Measurements from ENCODE around the gene NF1.
"Not testable (repeated sequence)": the region's sequence is repeated elsewhere in the genome, so short reads cannot be mapped to it uniquely, and the experiment has no call there.

Gene NF1

GRCh38 chr17:31198666-31199065 is 103.9 kb downstream of the NF1 start:
- not testable (repeated sequence) for DNase-seq (ENCODE audit: low read depth)

GRCh38 chr17:31200287-31200686 is 105.5 kb downstream of the NF1 start:
- no peak for DNase-seq (ENCODE audit: low read depth)

GRCh38 chr17:31202968-31203367 is 108.2 kb downstream of the NF1 start:
- no peak for DNase-seq (ENCODE audit: low read depth)

- DNase-seq (ENCODE audit: low read depth), result no peak
These were observed 116.7 kb downstream of the NF1 start for GRCh38 chr17:31211352-31212012.

GRCh38 chr17:31216031-31216751 is 121.4 kb downstream of the NF1 start:
- DNase-seq (ENCODE audit: low read depth), result peak; percentile 60

- no peak for DNase-seq (ENCODE audit: low read depth)
These were observed 129.6 kb downstream of the NF1 start for GRCh38 chr17:31224366-31224765.

- DNase-seq (ENCODE audit: low read depth), result no peak
These were observed 131.1 kb downstream of the NF1 start for GRCh38 chr17:31225831-31226230.

- no peak for DNase-seq (ENCODE audit: low read depth)
These were observed 131.6 kb downstream of the NF1 start for GRCh38 chr17:31226373-31226772.

GRCh38 chr17:31226950-31227349 is 132.2 kb downstream of the NF1 start:
- no peak for DNase-seq (ENCODE audit: low read depth)

- DNase-seq (ENCODE audit: low read depth), result no peak
These were observed 137.1 kb downstream of the NF1 start for GRCh38 chr17:31231852-31232251.

- no peak for DNase-seq (ENCODE audit: low read depth)
These were observed 140.3 kb downstream of the NF1 start for GRCh38 chr17:31235110-31235509.

GRCh38 chr17:31236137-31236536 is 141.4 kb downstream of the NF1 start:
- DNase-seq (ENCODE audit: low read depth), result no peak

GRCh38 chr17:31236712-31237111 is 141.9 kb downstream of the NF1 start:
- no peak for DNase-seq (ENCODE audit: low read depth)

GRCh38 chr17:31241116-31241515 is 146.3 kb downstream of the NF1 start:
- DNase-seq (ENCODE audit: low read depth), result no peak

GRCh38 chr17:31248986-31249834 is 154.4 kb downstream of the NF1 start:
- peak; percentile 61 for DNase-seq (ENCODE audit: low read depth)

- DNase-seq (ENCODE audit: low read depth), result no peak
These were observed 155.0 kb downstream of the NF1 start for GRCh38 chr17:31249835-31250141.

- no peak for DNase-seq (ENCODE audit: low read depth)
These were observed 155.5 kb downstream of the NF1 start for GRCh38 chr17:31250229-31250628.

GRCh38 chr17:31251105-31251969 is 156.6 kb downstream of the NF1 start:
- DNase-seq (ENCODE audit: low read depth), result no peak

- no peak for DNase-seq (ENCODE audit: low read depth)
These were observed 157.2 kb downstream of the NF1 start for GRCh38 chr17:31251970-31252328.

GRCh38 chr17:31252741-31253140 is 158.0 kb downstream of the NF1 start:
- DNase-seq (ENCODE audit: low read depth), result no peak

- DNase-seq (ENCODE audit: low read depth), result no peak
These were observed 159.9 kb downstream of the NF1 start for GRCh38 chr17:31254654-31255053.

- no peak for DNase-seq (ENCODE audit: low read depth)
These were observed 162.2 kb downstream of the NF1 start for GRCh38 chr17:31256936-31257335.

Measured in HS-5 (cell line).